ENCODE results near the gene ALKBH7.
"Not testable (repeated sequence)": the region's sequence is repeated elsewhere in the genome, so short reads cannot be mapped to it uniquely, and the experiment has no call there.

Gene ALKBH7

GRCh38 chr19:6352381-6353165 is 20.0 kb upstream of the ALKBH7 start:
- Histone ChIP-seq H3K4me3 (ENCODE audit: low read length in 2 of 2) (no peak overlapping the region), H3K9ac (ENCODE audit: low read length in 2 of 2) (no peak overlapping the region), H3K4me1 (ENCODE audit: control insufficient read depth, insufficient read depth, low read length) (no peaks in the 10 kb centered on the region), H3K27me3 (ENCODE audit: control insufficient read depth in 1 of 2, insufficient read depth in 2 of 2, low read length in 2 of 2) (no peaks in the 10 kb centered on the region), H3K36me3 (ENCODE audit: control insufficient read depth in 2 of 2, insufficient read depth in 2 of 2, low read length in 2 of 2) (no peaks in the 10 kb centered on the region), H3K27ac (ENCODE audit: low read length) (no peak overlapping the region), H3K9me3 (ENCODE audit: control insufficient read depth in 2 of 2, low read length in 2 of 2) (no peaks in the 10 kb centered on the region)

GRCh38 chr19:6354098-6354674 is 18.4 kb upstream of the ALKBH7 start:
- Histone ChIP-seq H3K4me1 (ENCODE audit: control insufficient read depth, insufficient read depth, low read length) (no peaks in the 10 kb centered on the region), H3K9ac (ENCODE audit: low read length in 2 of 2) (no peak overlapping the region), H3K27me3 (ENCODE audit: control insufficient read depth in 1 of 2, insufficient read depth in 2 of 2, low read length in 2 of 2) (no peaks in the 10 kb centered on the region), H3K36me3 (ENCODE audit: control insufficient read depth in 2 of 2, insufficient read depth in 2 of 2, low read length in 2 of 2) (no peaks in the 10 kb centered on the region), H3K4me3 (ENCODE audit: low read length in 2 of 2) (no peak overlapping the region), H3K9me3 (ENCODE audit: control insufficient read depth in 2 of 2, low read length in 2 of 2) (no peaks in the 10 kb centered on the region), H3K27ac (ENCODE audit: low read length) (no peak overlapping the region)

DNA sequence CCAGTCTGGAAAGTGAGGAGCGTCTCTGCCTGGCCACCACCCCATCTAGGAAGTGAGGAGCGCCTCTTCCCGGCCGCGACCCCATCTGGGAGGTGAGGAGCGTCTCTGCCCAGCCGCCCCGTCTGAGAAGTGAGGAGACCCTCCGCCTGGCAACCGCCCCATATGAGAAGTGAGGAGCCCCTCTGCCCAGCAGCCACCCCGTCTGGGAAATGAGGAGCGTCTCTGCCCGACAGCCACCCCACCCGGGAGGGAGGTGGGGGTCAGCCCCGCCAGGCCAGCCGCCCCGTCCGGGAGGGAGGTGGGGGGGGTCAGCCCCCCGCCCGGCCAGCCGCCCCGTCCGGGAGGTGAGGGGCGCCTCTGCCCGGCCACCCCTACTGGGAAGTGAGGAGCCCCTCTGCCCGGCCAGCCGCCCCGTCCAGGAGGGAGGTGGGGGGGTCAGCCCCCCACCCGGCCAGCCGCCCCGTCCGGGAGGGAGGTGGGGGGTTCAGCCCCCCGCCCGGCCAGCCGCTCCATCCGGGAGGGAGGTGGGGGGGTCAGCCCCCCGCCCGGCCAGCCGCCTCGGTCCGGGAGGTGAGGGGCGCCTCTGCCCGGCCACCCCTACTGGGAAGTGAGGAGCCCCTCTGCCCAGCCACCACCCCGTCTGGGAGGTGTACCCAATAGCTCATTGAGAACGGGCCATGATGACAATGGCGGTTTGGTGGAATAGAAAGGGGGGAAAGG is 17.1 kb upstream of the ALKBH7 start:
- not testable (repeated sequence) for H3K27me3 ChIP-seq (ENCODE audit: control insufficient read depth in 1 of 2, insufficient read depth in 2 of 2, low read length in 2 of 2); H3K4me3 ChIP-seq (ENCODE audit: low read length in 2 of 2); H3K9ac ChIP-seq (ENCODE audit: low read length in 2 of 2); H3K4me1 ChIP-seq (ENCODE audit: control insufficient read depth, insufficient read depth, low read length); H3K36me3 ChIP-seq (ENCODE audit: control insufficient read depth in 2 of 2, insufficient read depth in 2 of 2, low read length in 2 of 2); H3K9me3 ChIP-seq (ENCODE audit: control insufficient read depth in 2 of 2, low read length in 2 of 2); H3K27ac ChIP-seq (ENCODE audit: low read length)

DNA sequence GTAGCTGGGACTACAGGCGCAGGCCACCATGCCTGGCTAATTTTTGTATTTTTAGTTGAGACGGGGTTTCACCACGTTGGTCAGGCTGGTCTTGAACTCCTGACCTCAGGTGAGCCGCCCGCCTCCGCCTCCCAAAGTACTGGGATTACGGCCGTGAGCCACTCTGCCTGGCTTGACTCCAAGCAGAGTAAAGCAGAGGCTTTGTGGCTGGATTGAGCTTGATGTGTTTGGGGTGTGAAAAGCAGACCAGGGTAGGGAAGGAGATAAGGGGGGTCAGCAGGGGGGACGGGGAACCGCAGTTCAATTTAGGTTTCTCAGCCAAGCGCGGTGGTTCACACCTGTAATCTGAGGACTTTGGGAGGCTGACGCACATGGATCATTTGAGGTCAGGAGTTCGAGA is 15.4 kb upstream of the ALKBH7 start:
- no peak overlapping the region for H3K9ac ChIP-seq (ENCODE audit: low read length in 2 of 2)
- H3K36me3 ChIP-seq (ENCODE audit: control insufficient read depth in 2 of 2, insufficient read depth in 2 of 2, low read length in 2 of 2), result no peaks in the 10 kb centered on the region
- H3K4me3 ChIP-seq (ENCODE audit: low read length in 2 of 2), result no peak overlapping the region
- no peak overlapping the region for H3K27ac ChIP-seq (ENCODE audit: low read length)
- H3K9me3 ChIP-seq (ENCODE audit: control insufficient read depth in 2 of 2, low read length in 2 of 2), result no peaks in the 10 kb centered on the region
- peaks cover 6% of the 10 kb centered on the region for H3K4me1 ChIP-seq (ENCODE audit: control insufficient read depth, insufficient read depth, low read length)
- no peaks in the 10 kb centered on the region for H3K27me3 ChIP-seq (ENCODE audit: control insufficient read depth in 1 of 2, insufficient read depth in 2 of 2, low read length in 2 of 2)

GRCh38 chr19:6358003-6358402 is 14.6 kb upstream of the ALKBH7 start:
- Histone ChIP-seq H3K27ac (ENCODE audit: low read length) (no peak overlapping the region), H3K4me1 (ENCODE audit: control insufficient read depth, insufficient read depth, low read length) (peaks cover 14% of the 10 kb centered on the region), H3K27me3 (ENCODE audit: control insufficient read depth in 1 of 2, insufficient read depth in 2 of 2, low read length in 2 of 2) (no peaks in the 10 kb centered on the region), H3K9ac (ENCODE audit: low read length in 2 of 2) (no peak overlapping the region), H3K4me3 (ENCODE audit: low read length in 2 of 2) (no peak overlapping the region), H3K9me3 (ENCODE audit: control insufficient read depth in 2 of 2, low read length in 2 of 2) (no peaks in the 10 kb centered on the region), H3K36me3 (ENCODE audit: control insufficient read depth in 2 of 2, insufficient read depth in 2 of 2, low read length in 2 of 2) (no peaks in the 10 kb centered on the region)

GRCh38 chr19:6359568-6360341 is 12.8 kb upstream of the ALKBH7 start:
- no peaks in the 10 kb centered on the region for H3K9me3 ChIP-seq (ENCODE audit: control insufficient read depth in 2 of 2, low read length in 2 of 2)
- no peak overlapping the region for H3K4me3 ChIP-seq (ENCODE audit: low read length in 2 of 2)
- H3K27me3 ChIP-seq (ENCODE audit: control insufficient read depth in 1 of 2, insufficient read depth in 2 of 2, low read length in 2 of 2), result no peaks in the 10 kb centered on the region
- H3K36me3 ChIP-seq (ENCODE audit: control insufficient read depth in 2 of 2, insufficient read depth in 2 of 2, low read length in 2 of 2), result peaks cover 0 to 3% of the 10 kb centered on the region in 2 donors
- no peak overlapping the region for H3K9ac ChIP-seq (ENCODE audit: low read length in 2 of 2)
- peaks cover 16% of the 10 kb centered on the region for H3K4me1 ChIP-seq (ENCODE audit: control insufficient read depth, insufficient read depth, low read length)
- H3K27ac ChIP-seq (ENCODE audit: low read length), result no peak overlapping the region

- H3K9me3 ChIP-seq (ENCODE audit: control insufficient read depth in 2 of 2, low read length in 2 of 2); H3K9ac ChIP-seq (ENCODE audit: low read length in 2 of 2); H3K4me3 ChIP-seq (ENCODE audit: low read length in 2 of 2); H3K36me3 ChIP-seq (ENCODE audit: control insufficient read depth in 2 of 2, insufficient read depth in 2 of 2, low read length in 2 of 2); H3K27me3 ChIP-seq (ENCODE audit: control insufficient read depth in 1 of 2, insufficient read depth in 2 of 2, low read length in 2 of 2); H3K27ac ChIP-seq (ENCODE audit: low read length): not testable (repeated sequence)
- peaks cover 16% of the 10 kb centered on the region for H3K4me1 ChIP-seq (ENCODE audit: control insufficient read depth, insufficient read depth, low read length)
Observed at GRCh38 chr19:6360445-6360844, 12.1 kb upstream of the ALKBH7 start.

DNA sequence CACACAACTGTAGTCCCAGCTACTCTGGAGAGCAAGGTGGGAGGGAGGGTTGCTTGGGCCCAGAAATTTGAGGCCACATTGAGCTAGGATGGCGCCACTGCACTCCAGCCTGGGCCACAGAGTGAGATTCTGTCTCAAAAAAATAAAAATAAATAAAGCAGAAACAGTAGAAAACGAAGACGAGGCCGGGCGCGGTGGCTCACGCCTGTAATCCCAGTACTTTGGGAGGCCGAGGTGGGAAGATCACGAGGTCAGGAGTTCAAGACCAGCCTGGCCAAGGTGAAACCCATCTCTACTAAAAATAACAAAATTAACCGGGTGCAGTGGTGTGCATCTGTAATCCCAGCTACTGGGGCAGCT is 11.8 kb upstream of the ALKBH7 start:
- not testable (repeated sequence) for H3K36me3 ChIP-seq (ENCODE audit: control insufficient read depth in 2 of 2, insufficient read depth in 2 of 2, low read length in 2 of 2); H3K27me3 ChIP-seq (ENCODE audit: control insufficient read depth in 1 of 2, insufficient read depth in 2 of 2, low read length in 2 of 2); H3K9ac ChIP-seq (ENCODE audit: low read length in 2 of 2); H3K9me3 ChIP-seq (ENCODE audit: control insufficient read depth in 2 of 2, low read length in 2 of 2)
- Histone ChIP-seq H3K4me3 (ENCODE audit: low read length in 2 of 2) (peak overlapping the region in 1 of 2 donors; percentile 81), H3K4me1 (ENCODE audit: control insufficient read depth, insufficient read depth, low read length) (peaks cover 16% of the 10 kb centered on the region), H3K27ac (ENCODE audit: low read length) (peak overlapping the region; percentile 80)

DNA sequence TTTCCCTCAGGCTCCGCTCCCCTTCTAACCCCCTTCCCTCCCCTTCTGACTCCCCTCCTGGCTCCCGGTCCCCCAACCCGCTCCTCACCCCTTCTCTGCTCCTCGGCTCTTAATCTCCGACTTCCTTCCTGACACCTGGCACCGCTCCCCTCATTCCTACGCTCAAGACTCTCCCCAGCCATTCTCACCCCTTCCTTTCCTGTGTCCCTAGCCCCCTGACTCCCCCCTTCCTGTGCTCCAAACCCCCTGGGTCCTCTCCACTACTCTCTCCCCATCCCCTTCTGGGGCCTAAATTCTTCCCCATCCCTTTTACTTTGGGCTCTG is 10.6 kb upstream of the ALKBH7 start:
- Histone ChIP-seq H3K36me3 (ENCODE audit: control insufficient read depth in 2 of 2, insufficient read depth in 2 of 2, low read length in 2 of 2) (peaks cover 8 to 13% of the 10 kb centered on the region in 2 donors), H3K4me1 (ENCODE audit: control insufficient read depth, insufficient read depth, low read length) (peaks cover 16% of the 10 kb centered on the region), H3K9ac (ENCODE audit: low read length in 2 of 2) (peak overlapping the region; percentile 89 to 91), H3K4me3 (ENCODE audit: low read length in 2 of 2) (peak overlapping the region; percentile 81 to 82), H3K27me3 (ENCODE audit: control insufficient read depth in 1 of 2, insufficient read depth in 2 of 2, low read length in 2 of 2) (no peaks in the 10 kb centered on the region), H3K9me3 (ENCODE audit: control insufficient read depth in 2 of 2, low read length in 2 of 2) (no peaks in the 10 kb centered on the region), H3K27ac (ENCODE audit: low read length) (peak overlapping the region; percentile 80)

GRCh38 chr19:6362351-6362801 is 10.2 kb upstream of the ALKBH7 start:
- peak overlapping the region; percentile 80 for H3K27ac ChIP-seq (ENCODE audit: low read length)
- H3K27me3 ChIP-seq (ENCODE audit: control insufficient read depth in 1 of 2, insufficient read depth in 2 of 2, low read length in 2 of 2), result no peaks in the 10 kb centered on the region
- H3K9me3 ChIP-seq (ENCODE audit: control insufficient read depth in 2 of 2, low read length in 2 of 2), result no peaks in the 10 kb centered on the region
- peaks cover 8 to 14% of the 10 kb centered on the region in 2 donors for H3K36me3 ChIP-seq (ENCODE audit: control insufficient read depth in 2 of 2, insufficient read depth in 2 of 2, low read length in 2 of 2)
- peaks cover 16% of the 10 kb centered on the region for H3K4me1 ChIP-seq (ENCODE audit: control insufficient read depth, insufficient read depth, low read length)
- peak overlapping the region; percentile 81 to 82 for H3K4me3 ChIP-seq (ENCODE audit: low read length in 2 of 2)
- H3K9ac ChIP-seq (ENCODE audit: low read length in 2 of 2), result peak overlapping the region; percentile 89 to 91
